ENCODE measurements around the gene NBPF3. TPM values are rescaled to one million over a fixed set of nuclear protein-coding genes. Genes with fewer than 3 reads are reported as not detected.

NBPF3 gene
- total RNA-seq, 4 donors from 2014 or later, result 8.2 to 12.0 (median 9.2) TPM

DNA sequence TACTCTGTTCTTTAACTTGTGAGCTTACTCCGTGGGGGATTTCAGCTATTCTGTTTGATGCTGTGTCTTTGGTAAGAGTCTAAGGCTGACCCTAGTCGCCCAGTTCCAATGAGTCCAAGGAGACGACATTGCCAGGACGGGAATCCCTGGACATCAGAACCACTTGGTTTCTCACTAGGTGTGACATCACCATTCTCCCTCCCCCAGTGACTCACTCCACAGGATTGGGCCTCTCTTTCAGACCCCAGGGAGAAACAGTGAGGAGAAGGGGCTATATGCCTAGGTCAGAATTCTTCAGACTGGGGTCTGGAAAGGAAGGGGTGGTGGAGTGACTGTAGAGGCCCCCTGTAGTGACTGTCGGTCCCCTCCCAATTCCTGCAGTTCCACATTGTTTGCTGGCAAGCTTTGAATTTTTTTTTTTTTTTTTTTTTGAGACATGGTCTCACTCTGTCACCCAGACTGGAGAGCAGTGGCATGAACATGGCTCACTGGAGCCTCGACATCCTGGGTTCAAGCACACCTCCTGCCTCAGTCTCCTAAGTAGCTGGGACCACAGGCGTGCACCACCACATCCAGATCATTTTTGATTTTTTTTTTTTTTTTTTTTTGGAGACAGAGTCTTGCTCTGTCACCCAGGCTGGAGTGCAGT is 90.6 kb downstream of the NBPF3 start:
- H3K27ac ChIP-seq, result no peak overlapping the region
- no peak overlapping the region for H3K4me3 ChIP-seq
- no peak for DNase-seq (ENCODE audit: low spot score in 2 of 2)
- WGBS, result 88% methylated on average over 7 of the region's 7 CpGs
- H3K9me3 ChIP-seq, result no peaks in the 10 kb centered on the region
- TF ChIP-seq POLR2A (IDR thresholded peaks at IDR 0.05) (no peak), EP300 (IDR thresholded peaks at IDR 0.05) (no peak), POLR2AphosphoS5 (IDR thresholded peaks at IDR 0.05) (no peak)
- TF ChIP-seq, protein P1, sequence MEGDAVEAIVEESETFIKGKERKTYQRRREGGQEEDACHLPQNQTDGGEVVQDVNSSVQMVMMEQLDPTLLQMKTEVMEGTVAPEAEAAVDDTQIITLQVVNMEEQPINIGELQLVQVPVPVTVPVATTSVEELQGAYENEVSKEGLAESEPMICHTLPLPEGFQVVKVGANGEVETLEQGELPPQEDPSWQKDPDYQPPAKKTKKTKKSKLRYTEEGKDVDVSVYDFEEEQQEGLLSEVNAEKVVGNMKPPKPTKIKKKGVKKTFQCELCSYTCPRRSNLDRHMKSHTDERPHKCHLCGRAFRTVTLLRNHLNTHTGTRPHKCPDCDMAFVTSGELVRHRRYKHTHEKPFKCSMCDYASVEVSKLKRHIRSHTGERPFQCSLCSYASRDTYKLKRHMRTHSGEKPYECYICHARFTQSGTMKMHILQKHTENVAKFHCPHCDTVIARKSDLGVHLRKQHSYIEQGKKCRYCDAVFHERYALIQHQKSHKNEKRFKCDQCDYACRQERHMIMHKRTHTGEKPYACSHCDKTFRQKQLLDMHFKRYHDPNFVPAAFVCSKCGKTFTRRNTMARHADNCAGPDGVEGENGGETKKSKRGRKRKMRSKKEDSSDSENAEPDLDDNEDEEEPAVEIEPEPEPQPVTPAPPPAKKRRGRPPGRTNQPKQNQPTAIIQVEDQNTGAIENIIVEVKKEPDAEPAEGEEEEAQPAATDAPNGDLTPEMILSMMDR (IDR thresholded peaks at IDR 0.05), result no peak
- H3K27me3 ChIP-seq, result no peaks in the 10 kb centered on the region
- peaks cover 4% of the 10 kb centered on the region for H3K4me1 ChIP-seq
- no peaks in the 10 kb centered on the region for H3K36me3 ChIP-seq

DNA sequence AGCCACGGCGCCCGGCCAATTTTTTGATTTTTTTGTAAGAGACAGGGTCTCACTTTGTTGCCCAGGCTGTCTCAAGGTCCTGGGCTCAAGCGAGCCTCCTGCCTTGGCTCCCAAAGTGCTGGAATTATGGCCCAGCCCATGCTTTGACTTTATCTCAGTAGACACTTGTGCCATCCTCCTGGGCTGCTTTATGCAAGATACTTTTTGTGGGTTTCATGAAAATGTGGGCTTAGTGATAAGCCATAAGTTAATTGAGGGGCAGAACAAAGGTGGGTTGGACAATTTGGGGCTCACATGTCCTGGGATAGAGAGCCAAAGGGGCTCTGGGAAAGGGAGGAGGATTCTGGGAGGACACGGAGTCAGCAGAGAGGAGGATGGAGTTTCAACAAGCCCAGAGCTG is 91.3 kb downstream of the NBPF3 start:
- no peak overlapping the region for H3K27ac ChIP-seq
- TF ChIP-seq POLR2AphosphoS5 (IDR thresholded peaks at IDR 0.05) (no peak), POLR2A (IDR thresholded peaks at IDR 0.05) (no peak), EP300 (IDR thresholded peaks at IDR 0.05) (no peak)
- TF ChIP-seq, protein P1 (IDR thresholded peaks at IDR 0.05), result no peak
- DNase-seq (ENCODE audit: low spot score in 2 of 2), result no peak
- no peaks in the 10 kb centered on the region for H3K27me3 ChIP-seq
- no peaks in the 10 kb centered on the region for H3K36me3 ChIP-seq
- H3K4me3 ChIP-seq, result no peak overlapping the region
- peaks cover 9% of the 10 kb centered on the region for H3K4me1 ChIP-seq
- H3K9me3 ChIP-seq, result no peaks in the 10 kb centered on the region
- 93% methylated on average over 5 of the region's 5 CpGs for WGBS

- WGBS, result 68% methylated on average over 3 of the region's 3 CpGs
- DNase-seq (ENCODE audit: low spot score in 2 of 2), result no peak
- TF ChIP-seq EP300 (IDR thresholded peaks at IDR 0.05), result no peak
- no peak for TF ChIP-seq POLR2AphosphoS5 (IDR thresholded peaks at IDR 0.05)
- TF ChIP-seq, protein P1 (IDR thresholded peaks at IDR 0.05), result no peak
- no peak for TF ChIP-seq POLR2A (IDR thresholded peaks at IDR 0.05)
Observed at GRCh38 chr1:21532496-21532895, 92.6 kb downstream of the NBPF3 start.

DNA sequence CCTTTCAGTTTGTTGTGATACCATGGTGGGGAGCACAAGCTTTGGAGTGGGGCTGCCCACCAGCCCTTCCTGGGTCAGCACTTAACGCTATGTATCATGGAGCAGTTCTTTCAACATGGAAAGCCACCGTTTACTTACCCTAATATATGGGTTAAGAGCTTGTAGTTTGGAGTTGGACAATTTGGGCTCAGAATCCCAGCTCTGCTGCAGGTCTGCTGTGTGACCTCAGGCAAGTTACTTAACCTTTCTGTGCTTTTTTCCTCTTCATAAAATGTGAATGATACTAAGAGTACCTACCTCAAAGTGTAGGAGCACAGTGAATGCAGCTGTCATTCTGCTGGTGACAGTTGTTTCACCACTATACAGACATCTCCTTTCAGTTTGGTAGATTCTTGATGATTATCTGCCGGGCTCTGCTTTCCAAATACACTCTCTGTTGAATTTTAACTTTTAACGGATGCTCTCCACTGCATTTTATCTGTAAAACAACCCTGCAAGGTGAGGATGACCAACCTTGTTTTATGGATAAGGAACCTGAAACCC is 93.1 kb downstream of the NBPF3 start:
- 82% methylated on average over 4 of the region's 4 CpGs for WGBS
- DNase-seq (ENCODE audit: low spot score in 2 of 2), result no peak
- Histone ChIP-seq H3K36me3 (no peaks in the 10 kb centered on the region), H3K27ac (no peak overlapping the region), H3K27me3 (peaks cover 6% of the 10 kb centered on the region), H3K9me3 (no peaks in the 10 kb centered on the region), H3K4me3 (no peak overlapping the region), H3K4me1 (peaks cover 16% of the 10 kb centered on the region)
- TF ChIP-seq, protein P1 (IDR thresholded peaks at IDR 0.05), result no peak
- TF ChIP-seq POLR2A (IDR thresholded peaks at IDR 0.05) (no peak), POLR2AphosphoS5 (IDR thresholded peaks at IDR 0.05) (no peak), EP300 (IDR thresholded peaks at IDR 0.05) (no peak)

More at GRCh38 chr1:21532496-21532895, 92.6 kb downstream of the NBPF3 start:
- peaks cover 4% of the 10 kb centered on the region for H3K27me3 ChIP-seq
- H3K4me1 ChIP-seq, result peaks cover 11% of the 10 kb centered on the region
- no peak overlapping the region for H3K4me3 ChIP-seq
- H3K27ac ChIP-seq, result no peak overlapping the region
- no peaks in the 10 kb centered on the region for H3K36me3 ChIP-seq
- H3K9me3 ChIP-seq, result no peaks in the 10 kb centered on the region

DNA sequence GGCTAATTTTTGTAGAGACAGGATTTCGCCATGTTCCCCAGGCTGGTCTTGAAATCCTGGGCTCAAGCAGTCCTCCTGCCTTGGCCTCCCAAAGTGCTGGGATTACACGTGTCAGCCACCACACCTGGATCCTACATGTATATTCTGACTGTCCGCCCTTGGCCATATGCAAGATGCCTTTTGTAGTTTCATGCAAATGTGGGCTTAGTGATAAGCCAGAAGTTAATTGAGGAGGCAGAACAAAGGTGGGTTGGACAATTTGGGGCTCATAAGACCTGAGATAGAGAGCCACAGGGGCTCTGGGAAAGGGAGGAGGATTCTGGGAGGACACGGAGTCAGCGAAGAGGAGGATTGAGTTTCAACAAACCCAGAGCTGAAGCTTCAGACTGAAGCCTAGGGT is 94.2 kb downstream of the NBPF3 start:
- no peak for DNase-seq (ENCODE audit: low spot score in 2 of 2)
- Histone ChIP-seq H3K9me3 (no peaks in the 10 kb centered on the region), H3K27ac (no peak overlapping the region), H3K27me3 (peaks cover 10% of the 10 kb centered on the region), H3K4me1 (peaks cover 20% of the 10 kb centered on the region), H3K36me3 (no peaks in the 10 kb centered on the region), H3K4me3 (no peak overlapping the region)
- WGBS, result 97% methylated on average over 5 of the region's 5 CpGs
- no peak for TF ChIP-seq POLR2A (IDR thresholded peaks at IDR 0.05)

Other genes with a start within 250 kb of the NBPF3 start
- gene ECE1, start 149.7 kb upstream of the NBPF3 start, total RNA-seq, result 10 to 100 TPM; 40.8 to 64.2 (median 55.3) TPM
- 1 to 10 TPM; 5.1 to 9.7 (median 6.0) TPM for gene ALPL, start 69.3 kb downstream of the NBPF3 start, total RNA-seq
- gene RAP1GAP, start 229.2 kb downstream of the NBPF3 start, total RNA-seq, result 1 to 10 TPM; 1.5 to 4.9 (median 3.6) TPM